ENCODE measurements around the gene SYTL5. TPM values are rescaled to one million over a fixed set of nuclear protein-coding genes. Genes with fewer than 3 reads are reported as not detected.

The SYTL5 gene
- total RNA-seq, 2 experiments from 2014 or later, result not detected

DNA sequence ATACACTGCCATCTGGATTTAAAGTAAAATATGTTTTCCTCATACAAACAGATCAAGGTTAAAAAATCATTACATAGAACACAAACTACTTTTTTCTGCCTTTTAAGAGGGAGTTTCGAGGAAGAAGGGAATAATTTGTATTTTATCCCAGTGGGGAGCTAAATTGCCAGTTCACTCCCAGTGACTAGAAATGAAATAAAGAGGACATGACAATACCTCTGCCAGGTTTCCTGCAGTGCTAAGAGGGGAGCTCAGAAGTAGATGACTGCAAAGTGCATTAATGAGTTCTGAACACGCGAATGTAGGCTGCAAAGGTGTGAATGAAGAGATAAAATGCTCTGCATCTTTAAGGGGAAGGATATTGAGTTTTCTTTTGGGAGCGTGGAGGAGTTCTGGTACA is 144.6 kb downstream of the SYTL5 start:
- Mint-ChIP-seq H3K9me3 (ENCODE audit: low read depth) (no peaks in the 10 kb centered on the region), H3K4me3 (no peak overlapping the region)

DNA sequence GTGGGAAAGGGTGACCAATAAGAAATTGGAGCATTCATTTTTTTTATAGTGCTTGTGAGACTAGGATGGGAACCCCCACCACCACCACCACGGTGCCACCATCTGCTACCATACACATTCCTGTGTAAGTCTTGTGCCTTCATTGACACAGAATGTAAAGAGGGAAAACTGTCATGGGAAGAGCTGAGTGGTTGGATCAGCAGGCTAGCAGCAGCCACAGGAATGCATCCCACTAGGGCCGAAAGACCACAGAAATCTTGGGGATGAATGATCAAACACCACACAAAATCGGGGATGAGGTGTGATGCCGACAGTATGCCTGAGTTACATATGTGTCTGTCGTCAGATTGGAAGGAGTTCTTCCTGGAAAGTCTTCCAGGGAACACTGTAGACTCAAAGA is 145.1 kb downstream of the SYTL5 start:
- Mint-ChIP-seq H3K4me3 (no peak overlapping the region), H3K27ac (no peak overlapping the region), H3K9me3 (ENCODE audit: low read depth) (no peaks in the 10 kb centered on the region), H3K4me1 (no peaks in the 10 kb centered on the region), H3K27me3 (peaks cover 6% of the 10 kb centered on the region), H3K36me3 (no peaks in the 10 kb centered on the region)
- ATAC-seq, result no peak
- DNase-seq, result no peak
- CTCF ChIA-PET, result no interaction called here

More for the DNA sequence above, 144.6 kb downstream of the SYTL5 start:
- no peak for ATAC-seq
- no peak overlapping the region for H3K27ac Mint-ChIP-seq
- CTCF ChIA-PET, result no interaction called here
- H3K27me3 Mint-ChIP-seq, result peaks cover 7% of the 10 kb centered on the region
- no peaks in the 10 kb centered on the region for H3K4me1 Mint-ChIP-seq
- DNase-seq, result no peak
- no peaks in the 10 kb centered on the region for H3K36me3 Mint-ChIP-seq

DNA sequence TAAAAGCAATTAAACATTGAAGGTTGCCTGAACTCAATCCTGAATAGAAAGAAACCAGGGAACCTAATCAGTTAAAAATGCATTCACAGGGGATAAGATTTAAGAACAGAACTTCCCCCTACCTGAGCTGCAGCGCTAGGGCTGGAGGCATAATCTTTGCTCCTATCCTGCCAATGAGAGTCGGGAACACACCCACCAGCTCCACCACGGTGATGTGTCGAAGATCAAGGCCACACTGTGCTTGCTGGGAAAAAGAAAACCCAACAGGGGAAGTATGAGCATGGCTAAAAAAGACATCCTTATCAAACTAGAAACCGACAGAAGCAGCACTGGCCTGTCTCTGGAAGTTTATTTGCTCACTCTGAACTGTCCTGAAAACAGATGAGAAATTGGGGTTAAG is 148.0 kb downstream of the SYTL5 start:
- CTCF ChIA-PET, result no interaction called here
- Mint-ChIP-seq H3K36me3 (no peaks in the 10 kb centered on the region), H3K4me3 (no peak overlapping the region), H3K27me3 (peaks cover 6% of the 10 kb centered on the region), H3K9me3 (ENCODE audit: low read depth) (no peaks in the 10 kb centered on the region), H3K4me1 (no peaks in the 10 kb centered on the region), H3K27ac (no peak overlapping the region)
- ATAC-seq (no peak), DNase-seq (no peak)

DNA sequence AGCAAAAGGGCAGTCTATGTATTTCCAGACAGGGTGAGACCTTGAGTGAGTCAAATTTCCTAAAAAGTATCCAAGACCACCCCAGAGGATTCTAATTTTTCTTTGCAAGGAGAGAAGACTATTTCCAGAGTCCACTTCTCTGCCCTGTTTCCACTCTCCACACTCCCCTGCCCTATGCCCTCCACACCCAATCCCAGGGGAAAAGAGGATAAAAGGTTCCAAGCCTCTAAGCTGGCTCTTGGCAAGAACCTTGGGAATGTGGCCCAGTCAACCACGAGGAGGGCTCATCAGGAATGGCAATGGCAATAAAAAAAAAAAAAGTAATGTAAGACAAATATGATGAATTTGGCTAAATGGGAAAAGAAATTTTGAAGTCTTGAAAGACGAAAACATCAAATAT is 148.5 kb downstream of the SYTL5 start:
- no peak overlapping the region for H3K27ac Mint-ChIP-seq
- H3K9me3 Mint-ChIP-seq (ENCODE audit: low read depth), result no peaks in the 10 kb centered on the region
- no peak for ATAC-seq
- no peaks in the 10 kb centered on the region for H3K4me1 Mint-ChIP-seq
- no peak for DNase-seq
- no peak overlapping the region for H3K4me3 Mint-ChIP-seq
- CTCF ChIA-PET, result no interaction called here
- no peaks in the 10 kb centered on the region for H3K36me3 Mint-ChIP-seq
- peaks cover 6% of the 10 kb centered on the region for H3K27me3 Mint-ChIP-seq

GRCh38 chrX:38156838-38157237 is 150.5 kb downstream of the SYTL5 start:
- H3K9me3 Mint-ChIP-seq (ENCODE audit: low read depth), result no peaks in the 10 kb centered on the region

GRCh38 chrX:38163193-38163592 is 156.8 kb downstream of the SYTL5 start:
- CTCF ChIA-PET, result no interaction called here
- ATAC-seq, result no peak
- no peak for DNase-seq
- Mint-ChIP-seq H3K4me1 (no peaks in the 10 kb centered on the region), H3K9me3 (ENCODE audit: low read depth) (no peaks in the 10 kb centered on the region), H3K27ac (no peak overlapping the region), H3K36me3 (no peaks in the 10 kb centered on the region), H3K27me3 (peaks cover 9% of the 10 kb centered on the region), H3K4me3 (no peak overlapping the region)

More at GRCh38 chrX:38156838-38157237, 150.5 kb downstream of the SYTL5 start:
- ATAC-seq (no peak), DNase-seq (no peak)
- Mint-ChIP-seq H3K4me1 (no peaks in the 10 kb centered on the region), H3K27ac (no peak overlapping the region), H3K4me3 (no peak overlapping the region), H3K27me3 (peaks cover 6% of the 10 kb centered on the region), H3K36me3 (no peaks in the 10 kb centered on the region)
- CTCF ChIA-PET, result no interaction called here

DNA sequence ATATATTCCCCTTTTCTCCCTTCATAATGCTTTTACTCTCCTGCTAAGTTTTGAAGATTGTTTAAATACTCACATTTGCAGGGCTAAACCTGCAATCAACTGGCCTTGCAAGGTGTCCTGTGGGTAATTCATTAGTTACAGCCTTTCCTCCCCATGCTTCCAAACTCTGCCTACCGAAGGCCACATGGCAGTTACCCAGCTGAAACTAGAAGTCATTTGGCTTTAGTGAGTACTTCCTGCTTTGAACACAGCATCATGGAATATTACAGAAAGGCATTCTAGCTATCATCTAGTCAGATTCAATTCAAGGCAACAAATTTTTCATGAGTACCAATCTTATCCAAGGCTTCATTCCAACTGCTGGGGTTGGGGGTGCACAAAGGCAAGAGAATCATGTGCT is 158.7 kb downstream of the SYTL5 start:
- Mint-ChIP-seq H3K27me3 (peaks cover 12% of the 10 kb centered on the region), H3K4me3 (no peak overlapping the region), H3K4me1 (no peaks in the 10 kb centered on the region), H3K27ac (no peak overlapping the region), H3K9me3 (ENCODE audit: low read depth) (no peaks in the 10 kb centered on the region), H3K36me3 (no peaks in the 10 kb centered on the region)
- CTCF ChIA-PET, result no interaction called here
- DNase-seq, result no peak
- ATAC-seq, result no peak

- CTCF ChIA-PET, result interaction anchor here (0.6 to 1.3 kb wide), 7 partner anchors 8 to 240 kb away, joined by 3 to 4 read pairs (median 3); no protein-coding TSS in a partner anchor
- Mint-ChIP-seq H3K36me3 (no peaks in the 10 kb centered on the region), H3K4me3 (no peak overlapping the region), H3K27me3 (peaks cover 12% of the 10 kb centered on the region), H3K4me1 (no peaks in the 10 kb centered on the region), H3K9me3 (ENCODE audit: low read depth) (no peaks in the 10 kb centered on the region), H3K27ac (no peak overlapping the region)
- DNase-seq, result no peak
- ATAC-seq, result no peak
Measured at GRCh38 chrX:38166478-38167083, 160.2 kb downstream of the SYTL5 start.

- peaks cover 3% of the 10 kb centered on the region for H3K27me3 Mint-ChIP-seq
- no peak overlapping the region for H3K27ac Mint-ChIP-seq
- no peaks in the 10 kb centered on the region for H3K36me3 Mint-ChIP-seq
- CTCF ChIA-PET, result no interaction called here
- no peak overlapping the region for H3K4me3 Mint-ChIP-seq
- ATAC-seq (no peak), DNase-seq (no peak)
- H3K4me1 Mint-ChIP-seq, result no peaks in the 10 kb centered on the region
- H3K9me3 Mint-ChIP-seq (ENCODE audit: low read depth), result no peaks in the 10 kb centered on the region
Measured at GRCh38 chrX:38170556-38170955, 164.2 kb downstream of the SYTL5 start.

DNA sequence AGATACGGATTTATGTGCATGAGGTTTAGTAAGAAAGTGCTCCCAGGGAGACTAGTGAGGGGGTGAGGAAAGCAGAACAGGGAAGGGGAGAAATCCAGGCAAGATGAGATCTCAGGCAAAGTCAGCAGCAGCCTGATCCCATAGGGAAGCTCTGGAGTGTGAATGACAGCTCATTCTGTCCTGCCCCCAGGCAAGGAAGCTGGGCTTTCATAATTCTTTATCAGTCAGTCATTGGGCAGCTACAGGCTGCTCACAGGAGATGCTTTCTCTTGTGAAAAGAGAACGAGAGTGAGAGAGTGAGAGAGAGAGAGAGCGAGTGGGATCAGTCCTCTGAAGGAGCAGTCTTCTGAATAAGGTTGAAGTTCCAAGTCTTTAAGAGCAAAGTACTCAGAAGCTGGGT is 166.2 kb downstream of the SYTL5 start:
- DNase-seq (no peak), ATAC-seq (no peak)
- peaks cover 3% of the 10 kb centered on the region for H3K27me3 Mint-ChIP-seq
- H3K36me3 Mint-ChIP-seq, result no peaks in the 10 kb centered on the region
- H3K27ac Mint-ChIP-seq, result no peak overlapping the region
- CTCF ChIA-PET, result interaction anchor here (0.6 kb wide), 1 partner anchor 23 kb away, joined by 3 read pairs; no protein-coding TSS in a partner anchor
- no peak overlapping the region for H3K4me3 Mint-ChIP-seq
- no peaks in the 10 kb centered on the region for H3K4me1 Mint-ChIP-seq
- H3K9me3 Mint-ChIP-seq (ENCODE audit: low read depth), result no peaks in the 10 kb centered on the region

DNA sequence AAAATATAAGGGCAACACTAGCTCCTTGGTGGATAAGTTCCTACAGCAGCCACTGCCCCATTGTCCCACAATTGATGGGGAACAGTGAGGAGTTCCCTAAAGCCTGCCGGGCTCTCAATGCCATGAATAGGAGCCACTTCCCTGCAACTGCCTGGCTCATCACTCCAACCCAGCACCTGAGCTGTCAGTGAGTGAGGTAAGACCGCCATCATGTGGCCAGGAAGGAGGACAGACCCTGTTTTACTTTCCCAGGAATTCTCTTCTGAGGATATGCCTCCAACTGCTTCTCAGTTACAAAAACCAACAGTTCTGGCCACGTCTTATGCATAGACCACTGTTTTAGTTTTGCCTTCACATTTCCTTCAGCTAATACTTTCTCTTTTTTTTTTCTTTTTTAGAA is 168.8 kb downstream of the SYTL5 start:
- no peaks in the 10 kb centered on the region for H3K9me3 Mint-ChIP-seq (ENCODE audit: low read depth)
- no peak overlapping the region for H3K27ac Mint-ChIP-seq
- no peak for DNase-seq
- no peak for ATAC-seq
- H3K36me3 Mint-ChIP-seq, result no peaks in the 10 kb centered on the region
- H3K27me3 Mint-ChIP-seq, result no peaks in the 10 kb centered on the region
- CTCF ChIA-PET, result interaction anchor here (1.1 kb wide), 1 partner anchor 9 kb away, joined by 3 read pairs; no protein-coding TSS in a partner anchor
- no peaks in the 10 kb centered on the region for H3K4me1 Mint-ChIP-seq
- H3K4me3 Mint-ChIP-seq, result no peak overlapping the region

GRCh38 chrX:38178396-38178795 is 172.0 kb downstream of the SYTL5 start:
- Mint-ChIP-seq H3K4me3 (no peak overlapping the region), H3K9me3 (ENCODE audit: low read depth) (no peaks in the 10 kb centered on the region), H3K27me3 (no peaks in the 10 kb centered on the region), H3K27ac (no peak overlapping the region), H3K36me3 (no peaks in the 10 kb centered on the region), H3K4me1 (no peaks in the 10 kb centered on the region)
- ATAC-seq, result no peak
- CTCF ChIA-PET, result no interaction called here
- no peak for DNase-seq
